ENCODE data around the gene HSPA9. TPM values are rescaled to one million over a fixed set of nuclear protein-coding genes. Genes with fewer than 3 reads are reported as not detected.

HSPA9 gene
- polyA plus RNA-seq, 1 donor (not counting 4 experiments of a cell fraction or from before 2014, with no cell fraction given): 195 TPM

- H3K4me2 ChIP-seq (ENCODE audit: control insufficient read depth, extremely low read depth, insufficient read depth, low read depth, low read length): no peak overlapping the region
- peak; percentile 9 for FAIRE-seq
- peaks cover 26% of the 10 kb centered on the region for H3K4me1 ChIP-seq (ENCODE audit: control insufficient read depth, extremely low read depth, insufficient read depth, low read length)
These were observed 30.2 kb upstream of the HSPA9 start for GRCh38 chr5:138605254-138605972.

GRCh38 chr5:138604176-138604785 is 29.1 kb upstream of the HSPA9 start:
- no peaks in the 10 kb centered on the region for H3K36me3 ChIP-seq (ENCODE audit: control insufficient read depth in 2 of 2, extremely low read depth in 1 of 2, insufficient read depth in 2 of 2, low read length in 2 of 2)
- H3K4me1 ChIP-seq (ENCODE audit: control insufficient read depth, extremely low read depth, insufficient read depth, low read length): peaks cover 15% of the 10 kb centered on the region

More at GRCh38 chr5:138605254-138605972, 30.2 kb upstream of the HSPA9 start:
- DNase-seq (ENCODE audit: low read depth, low spot score): no peak
- H2AFZ ChIP-seq (ENCODE audit: control insufficient read depth, low read length): no peak overlapping the region
- TF ChIP-seq EZH2 (IDR thresholded peaks at IDR 0.05; ENCODE audit: low read length): no peak
- TF ChIP-seq, protein P1, sequence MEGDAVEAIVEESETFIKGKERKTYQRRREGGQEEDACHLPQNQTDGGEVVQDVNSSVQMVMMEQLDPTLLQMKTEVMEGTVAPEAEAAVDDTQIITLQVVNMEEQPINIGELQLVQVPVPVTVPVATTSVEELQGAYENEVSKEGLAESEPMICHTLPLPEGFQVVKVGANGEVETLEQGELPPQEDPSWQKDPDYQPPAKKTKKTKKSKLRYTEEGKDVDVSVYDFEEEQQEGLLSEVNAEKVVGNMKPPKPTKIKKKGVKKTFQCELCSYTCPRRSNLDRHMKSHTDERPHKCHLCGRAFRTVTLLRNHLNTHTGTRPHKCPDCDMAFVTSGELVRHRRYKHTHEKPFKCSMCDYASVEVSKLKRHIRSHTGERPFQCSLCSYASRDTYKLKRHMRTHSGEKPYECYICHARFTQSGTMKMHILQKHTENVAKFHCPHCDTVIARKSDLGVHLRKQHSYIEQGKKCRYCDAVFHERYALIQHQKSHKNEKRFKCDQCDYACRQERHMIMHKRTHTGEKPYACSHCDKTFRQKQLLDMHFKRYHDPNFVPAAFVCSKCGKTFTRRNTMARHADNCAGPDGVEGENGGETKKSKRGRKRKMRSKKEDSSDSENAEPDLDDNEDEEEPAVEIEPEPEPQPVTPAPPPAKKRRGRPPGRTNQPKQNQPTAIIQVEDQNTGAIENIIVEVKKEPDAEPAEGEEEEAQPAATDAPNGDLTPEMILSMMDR (optimal IDR thresholded peaks at IDR 0.05 in 1 of 3, IDR thresholded peaks at IDR 0.05 in 1 of 3, conservative IDR thresholded peaks at IDR 0.05 in 1 of 3; ENCODE audit: extremely low read depth in 1 of 3, insufficient read depth in 2 of 3, low read length in 3 of 3): no peak
- H4K20me1 ChIP-seq (ENCODE audit: control insufficient read depth, extremely low read depth, insufficient read depth, low read length): no peaks in the 10 kb centered on the region
- no peak overlapping the region for H3K4me3 ChIP-seq (ENCODE audit: control insufficient read depth in 2 of 3, extremely low read depth in 1 of 3, insufficient read depth in 2 of 3, low read depth in 1 of 3, low read length in 3 of 3)
- no peaks in the 10 kb centered on the region for H3K27me3 ChIP-seq (ENCODE audit: control insufficient read depth, extremely low read depth, insufficient read depth, low read length)
- no peaks in the 10 kb centered on the region for H3K9me3 ChIP-seq (ENCODE audit: control insufficient read depth, low read depth, low read length)
- H3K79me2 ChIP-seq (ENCODE audit: control insufficient read depth, insufficient read depth, low read length): no peaks in the 10 kb centered on the region
- H3K9me1 ChIP-seq (ENCODE audit: control insufficient read depth, extremely low read depth, insufficient read depth, low read length): no peaks in the 10 kb centered on the region
- H3K27ac ChIP-seq (ENCODE audit: control insufficient read depth, insufficient read depth, low read length): no peak overlapping the region
- no peak overlapping the region for H3K9ac ChIP-seq (ENCODE audit: control insufficient read depth, extremely low read depth, insufficient read depth, low read length)
- no peaks in the 10 kb centered on the region for H3K36me3 ChIP-seq (ENCODE audit: control insufficient read depth in 2 of 2, extremely low read depth in 1 of 2, insufficient read depth in 2 of 2, low read length in 2 of 2)
- dilution Hi-C loops (cut with MboI; ENCODE audit: extremely low pct_ligation_motif_present, low sequenced_read_pairs): no loop called here

More at GRCh38 chr5:138604176-138604785, 29.1 kb upstream of the HSPA9 start:
- TF ChIP-seq, protein P1 (optimal IDR thresholded peaks at IDR 0.05 in 1 of 3, IDR thresholded peaks at IDR 0.05 in 1 of 3, conservative IDR thresholded peaks at IDR 0.05 in 1 of 3; ENCODE audit: extremely low read depth in 1 of 3, insufficient read depth in 2 of 3, low read length in 3 of 3): no peak
- no peak for TF ChIP-seq EZH2 (IDR thresholded peaks at IDR 0.05; ENCODE audit: low read length)
- no peaks in the 10 kb centered on the region for H3K27me3 ChIP-seq (ENCODE audit: control insufficient read depth, extremely low read depth, insufficient read depth, low read length)
- H4K20me1 ChIP-seq (ENCODE audit: control insufficient read depth, extremely low read depth, insufficient read depth, low read length): no peaks in the 10 kb centered on the region
- DNase-seq (ENCODE audit: low read depth, low spot score) (no peak), FAIRE-seq (no peak)
- no peaks in the 10 kb centered on the region for H3K79me2 ChIP-seq (ENCODE audit: control insufficient read depth, insufficient read depth, low read length)
- H3K4me2 ChIP-seq (ENCODE audit: control insufficient read depth, extremely low read depth, insufficient read depth, low read depth, low read length): no peak overlapping the region
- no peak overlapping the region for H3K9ac ChIP-seq (ENCODE audit: control insufficient read depth, extremely low read depth, insufficient read depth, low read length)
- no peak overlapping the region for H3K27ac ChIP-seq (ENCODE audit: control insufficient read depth, insufficient read depth, low read length)
- no peaks in the 10 kb centered on the region for H3K9me1 ChIP-seq (ENCODE audit: control insufficient read depth, extremely low read depth, insufficient read depth, low read length)
- dilution Hi-C loops (cut with MboI; ENCODE audit: extremely low pct_ligation_motif_present, low sequenced_read_pairs): no loop called here
- H3K4me3 ChIP-seq (ENCODE audit: control insufficient read depth in 2 of 3, extremely low read depth in 1 of 3, insufficient read depth in 2 of 3, low read depth in 1 of 3, low read length in 3 of 3): no peak overlapping the region
- H3K9me3 ChIP-seq (ENCODE audit: control insufficient read depth, low read depth, low read length): no peaks in the 10 kb centered on the region
- no peak overlapping the region for H2AFZ ChIP-seq (ENCODE audit: control insufficient read depth, low read length)
